ENCODE results near the gene ANTXR1.

Gene ANTXR1

GRCh38 chr2:69036926-69037325, 23.9 kb downstream of the ANTXR1 start:
- TF ChIP-seq, protein P1, sequence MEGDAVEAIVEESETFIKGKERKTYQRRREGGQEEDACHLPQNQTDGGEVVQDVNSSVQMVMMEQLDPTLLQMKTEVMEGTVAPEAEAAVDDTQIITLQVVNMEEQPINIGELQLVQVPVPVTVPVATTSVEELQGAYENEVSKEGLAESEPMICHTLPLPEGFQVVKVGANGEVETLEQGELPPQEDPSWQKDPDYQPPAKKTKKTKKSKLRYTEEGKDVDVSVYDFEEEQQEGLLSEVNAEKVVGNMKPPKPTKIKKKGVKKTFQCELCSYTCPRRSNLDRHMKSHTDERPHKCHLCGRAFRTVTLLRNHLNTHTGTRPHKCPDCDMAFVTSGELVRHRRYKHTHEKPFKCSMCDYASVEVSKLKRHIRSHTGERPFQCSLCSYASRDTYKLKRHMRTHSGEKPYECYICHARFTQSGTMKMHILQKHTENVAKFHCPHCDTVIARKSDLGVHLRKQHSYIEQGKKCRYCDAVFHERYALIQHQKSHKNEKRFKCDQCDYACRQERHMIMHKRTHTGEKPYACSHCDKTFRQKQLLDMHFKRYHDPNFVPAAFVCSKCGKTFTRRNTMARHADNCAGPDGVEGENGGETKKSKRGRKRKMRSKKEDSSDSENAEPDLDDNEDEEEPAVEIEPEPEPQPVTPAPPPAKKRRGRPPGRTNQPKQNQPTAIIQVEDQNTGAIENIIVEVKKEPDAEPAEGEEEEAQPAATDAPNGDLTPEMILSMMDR (IDR thresholded peaks at IDR 0.05; ENCODE audit: low read depth, low read length, missing control alignments) = no peak
- no peak overlapping the region for H3K4me3 ChIP-seq (replicated peaks; ENCODE audit: low read depth, low read length)
- no peak for DNase-seq (ENCODE audit: extremely low read depth, low read depth)

GRCh38 chr2:69041214-69041613, 28.2 kb downstream of the ANTXR1 start:
- no peak overlapping the region for H3K4me3 ChIP-seq (replicated peaks; ENCODE audit: low read depth, low read length)
- TF ChIP-seq, protein P1 (IDR thresholded peaks at IDR 0.05; ENCODE audit: low read depth, low read length, missing control alignments) = no peak
- DNase-seq (ENCODE audit: extremely low read depth, low read depth) = no peak

DNA sequence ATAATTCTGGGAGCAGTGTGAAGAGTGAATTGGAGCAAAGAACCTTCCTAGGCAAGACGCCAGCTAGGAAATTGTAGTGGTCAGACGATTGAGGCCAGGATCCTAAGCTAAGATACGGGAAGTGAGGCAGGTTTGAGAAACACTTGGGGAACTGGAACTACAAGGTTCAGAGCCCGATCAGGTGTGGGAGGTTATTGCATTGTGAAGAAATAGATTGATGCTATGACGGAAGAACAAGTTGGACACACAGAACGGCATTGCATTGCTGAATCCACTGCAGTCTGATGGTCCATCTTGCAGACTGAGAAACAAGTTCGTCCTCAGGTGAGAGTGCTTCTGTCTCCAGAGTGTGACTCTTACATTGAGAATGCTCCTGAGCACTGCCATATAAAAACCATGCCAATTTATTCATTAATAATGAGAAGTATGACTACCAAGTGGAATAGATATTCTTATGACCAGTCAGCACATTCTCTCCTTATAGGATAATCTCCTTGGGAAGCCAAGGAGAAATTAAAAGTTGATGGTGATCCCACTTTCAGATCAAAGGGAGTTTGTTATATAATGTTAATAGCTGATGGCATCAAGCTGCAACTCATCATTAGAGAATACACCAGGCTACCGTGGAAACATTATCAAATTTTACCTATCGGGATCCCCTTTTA, 30.9 kb downstream of the ANTXR1 start:
- no peak for DNase-seq (ENCODE audit: extremely low read depth, low read depth)
- H3K4me3 ChIP-seq (replicated peaks; ENCODE audit: low read depth, low read length) = no peak overlapping the region
- TF ChIP-seq, protein P1 (IDR thresholded peaks at IDR 0.05; ENCODE audit: low read depth, low read length, missing control alignments) = no peak

- peak; percentile 52 for DNase-seq (ENCODE audit: extremely low read depth, low read depth)
- TF ChIP-seq, protein P1 (IDR thresholded peaks at IDR 0.05; ENCODE audit: low read depth, low read length, missing control alignments) = no peak
- no peak overlapping the region for H3K4me3 ChIP-seq (replicated peaks; ENCODE audit: low read depth, low read length)
Measured at GRCh38 chr2:69046221-69046662, 33.3 kb downstream of the ANTXR1 start.

GRCh38 chr2:69047625-69048145, 34.7 kb downstream of the ANTXR1 start:
- TF ChIP-seq, protein P1 (IDR thresholded peaks at IDR 0.05; ENCODE audit: low read depth, low read length, missing control alignments) = no peak
- DNase-seq (ENCODE audit: extremely low read depth, low read depth) = no peak
- no peak overlapping the region for H3K4me3 ChIP-seq (replicated peaks; ENCODE audit: low read depth, low read length)

DNA sequence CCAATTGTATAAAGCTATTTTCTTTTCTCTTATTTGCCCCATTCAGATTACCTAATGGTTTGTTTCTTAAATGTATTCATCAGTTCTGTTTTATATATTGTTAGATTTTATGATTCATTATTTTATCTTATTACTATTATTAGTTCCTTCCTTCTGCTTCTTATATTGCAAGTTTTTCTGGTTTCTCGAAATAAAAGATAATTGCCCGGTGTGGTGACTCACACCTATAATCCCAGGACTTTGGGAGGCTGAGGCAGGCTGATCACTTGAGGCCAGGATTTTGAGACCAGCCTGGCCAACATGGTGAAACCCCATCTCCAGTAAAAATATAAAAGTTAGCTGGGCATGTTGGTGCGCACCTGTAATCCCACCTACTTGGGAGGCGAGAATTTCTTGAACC, 37.8 kb downstream of the ANTXR1 start:
- no peak for DNase-seq (ENCODE audit: extremely low read depth, low read depth)
- TF ChIP-seq, protein P1 (IDR thresholded peaks at IDR 0.05; ENCODE audit: low read depth, low read length, missing control alignments) = no peak
- H3K4me3 ChIP-seq (replicated peaks; ENCODE audit: low read depth, low read length) = no peak overlapping the region
